ENCODE measurements around the gene KRTAP9-1.

GRCh38 chr17:41212524-41213169 lies 23.0 kb downstream of the KRTAP9-1 start:
- TF ChIP-seq CTCF (IDR thresholded peaks at IDR 0.05) (no peak), POLR2AphosphoS5 (IDR thresholded peaks at IDR 0.05) (peak in 2 of 3 donors; percentile 67 to 74)
